A549 (cell line): ENCODE measurements around the gene PLCD1.

Experiments
- HOXA7 ChIP-seq: fragments of 250-450 bp; sonication (Bioruptor Pico); IDR thresholded peaks from 2 replicates; pipeline ENCODE4 v1.5.0; 2020; ENCODE audit warnings: mild to moderate bottlenecking, moderate library complexity
- MAFK ChIP-seq: fragments of 450-650 bp; IDR thresholded peaks from 2 replicates; pipeline ENCODE4 v1.6.1; 2014; ENCODE audit not compliant: partially characterized antibody
- TF ChIP-seq, protein P1 (sequence below): fragments of >200 bp; sonication (Bioruptor Twin); formaldehyde crosslinking; IDR thresholded peaks from 3 replicates; pipeline ENCODE4 v1.5.1; 2016

DNA sequence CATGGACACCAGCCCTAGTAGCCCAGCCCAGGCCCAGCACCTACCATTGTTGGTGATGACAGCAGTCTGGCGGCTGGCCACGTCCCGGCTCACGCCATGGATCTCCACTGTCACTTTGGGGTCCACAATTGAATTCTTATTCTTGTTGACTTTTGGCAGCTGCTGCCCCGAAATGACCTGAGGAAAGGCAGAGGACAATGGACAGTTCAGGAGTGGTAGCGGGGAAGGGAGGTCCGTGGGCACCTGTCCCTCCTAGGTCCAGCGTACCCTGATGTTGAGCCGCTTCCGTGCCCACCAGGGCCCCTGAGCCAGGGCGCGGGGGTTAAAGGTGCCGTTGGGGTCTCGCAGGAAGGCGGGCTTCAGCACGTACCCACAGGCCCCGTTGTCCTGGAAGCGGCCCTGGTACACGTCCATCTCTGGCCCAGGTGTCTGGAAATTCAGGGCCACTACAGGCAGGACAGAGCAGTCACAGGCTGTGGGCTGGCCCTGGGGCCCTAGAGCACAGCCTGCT, 21.2 kb downstream of the PLCD1 start:
- TF ChIP-seq MAFK (no peak), HOXA7 (no peak)
- TF ChIP-seq, protein P1, sequence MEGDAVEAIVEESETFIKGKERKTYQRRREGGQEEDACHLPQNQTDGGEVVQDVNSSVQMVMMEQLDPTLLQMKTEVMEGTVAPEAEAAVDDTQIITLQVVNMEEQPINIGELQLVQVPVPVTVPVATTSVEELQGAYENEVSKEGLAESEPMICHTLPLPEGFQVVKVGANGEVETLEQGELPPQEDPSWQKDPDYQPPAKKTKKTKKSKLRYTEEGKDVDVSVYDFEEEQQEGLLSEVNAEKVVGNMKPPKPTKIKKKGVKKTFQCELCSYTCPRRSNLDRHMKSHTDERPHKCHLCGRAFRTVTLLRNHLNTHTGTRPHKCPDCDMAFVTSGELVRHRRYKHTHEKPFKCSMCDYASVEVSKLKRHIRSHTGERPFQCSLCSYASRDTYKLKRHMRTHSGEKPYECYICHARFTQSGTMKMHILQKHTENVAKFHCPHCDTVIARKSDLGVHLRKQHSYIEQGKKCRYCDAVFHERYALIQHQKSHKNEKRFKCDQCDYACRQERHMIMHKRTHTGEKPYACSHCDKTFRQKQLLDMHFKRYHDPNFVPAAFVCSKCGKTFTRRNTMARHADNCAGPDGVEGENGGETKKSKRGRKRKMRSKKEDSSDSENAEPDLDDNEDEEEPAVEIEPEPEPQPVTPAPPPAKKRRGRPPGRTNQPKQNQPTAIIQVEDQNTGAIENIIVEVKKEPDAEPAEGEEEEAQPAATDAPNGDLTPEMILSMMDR = no peak
